GM12878 (cell line): ENCODE results near the gene PPIE. TPM values are rescaled to one million over a fixed set of nuclear protein-coding genes. Genes with fewer than 3 reads are reported as not detected.
A peak's percentile ranks its signal among the peaks of the same experiment; 100 is the strongest.

Experiments
- ATAC-seq: fragments of 200-7000 bp; cut with Tn5 transposase; 3 replicates; pipeline ENCODE4 v1.9.1; 2020; ENCODE audit warnings: mild to moderate bottlenecking, moderate library complexity
- BruUV-seq: library from RNA; stranded (reverse); fragments of 400-500 nt; replicated peaks from 2 replicates; lab custom pipeline; 2021; lab: Mats Ljungman, UMichigan
- CTCF ChIA-PET: fragments of 300-600 bp; sonication (Branson Sonifier 250); formaldehyde crosslinking; extraction: SDS; loops from one replicate; lab custom pipeline; 2021; ENCODE audit warnings: inconsistent platforms; lab: Yijun Ruan, JAX
- POLR2A ChIA-PET: fragments of 350-600 bp; formaldehyde crosslinking; extraction: SDS; loops from one replicate; lab custom pipeline; 2021; ENCODE audit warnings: inconsistent platforms; lab: Charles Lee
- RAD21 ChIA-PET: fragments of 300-600 bp; sonication (Branson Sonifier 250); formaldehyde crosslinking; loops from one replicate; lab custom pipeline; 2023; ENCODE audit warnings: antibody characterized with exemption; ENCODE audit not compliant: unreplicated experiment; lab: Charles Lee
- SMC1A ChIA-PET: fragments of 300-600 bp; sonication (Branson Sonifier 250); formaldehyde crosslinking; loops from one replicate; lab custom pipeline; 2023; ENCODE audit not compliant: unreplicated experiment, uncharacterized antibody; lab: Charles Lee
- DNase-seq: peaks from one replicate; pipeline ENCODE4 v3.0.0-alpha.2; 2011; ENCODE audit warnings: low read depth, low spot score
- FAIRE-seq: peaks from 3 replicates; lab custom pipeline; 2011; peaks lifted over from hg19 to GRCh38; lab: Jason Lieb, UNC
- H2AFZ ChIP-seq: 2 replicates; pipeline ENCODE4 v1.6.0; 2011; ENCODE audit warnings: low read depth, low read length, control low read depth; ENCODE audit not compliant: control insufficient read depth
- H3K27ac ChIP-seq: 2 replicates; pipeline ENCODE4 v1.5.1; 2011; ENCODE audit warnings: control low read depth; ENCODE audit not compliant: control insufficient read depth, insufficient read depth
- H3K27me3 ChIP-seq, 2 experiments: replicated peaks in 1 of 2; 2 replicates each; pipeline versions ENCODE4 v1.6.0 to v1.6.1; 2011; ENCODE audit warnings: low read length in 1 of 2; ENCODE audit not compliant: control insufficient read depth in 2 of 2, insufficient read depth in 2 of 2
- H3K36me3 ChIP-seq, 2 experiments: 2 replicates each; pipeline ENCODE4 v1.5.1; 2011; ENCODE audit warnings: low read length in 1 of 2; ENCODE audit not compliant: control insufficient read depth in 2 of 2, insufficient read depth in 2 of 2
- H3K4me1 ChIP-seq: 2 replicates; pipeline ENCODE4 v1.6.1; 2011; ENCODE audit warnings: mild to moderate bottlenecking, low read length, moderate library complexity, mixed read lengths; ENCODE audit not compliant: control insufficient read depth, insufficient read depth
- H3K4me2 ChIP-seq: 2 replicates; pipeline ENCODE4 v1.6.0; 2011; ENCODE audit warnings: control low read depth; ENCODE audit not compliant: control insufficient read depth, insufficient read depth
- H3K4me3 ChIP-seq: fragments of 200-600 bp; sonication (generic); 2 replicates; pipeline ENCODE4 v1.5.1; 2016
- H3K79me2 ChIP-seq: 2 replicates; pipeline ENCODE4 v1.6.0; 2011; ENCODE audit warnings: low read length; ENCODE audit not compliant: control insufficient read depth, insufficient read depth
- H3K9ac ChIP-seq: 2 replicates; pipeline ENCODE4 v1.8.0; 2011; ENCODE audit warnings: low read length, control low read depth, mixed read lengths; ENCODE audit not compliant: control insufficient read depth, insufficient read depth
- H3K9me3 ChIP-seq: replicated peaks from 3 replicates; pipeline ENCODE4 v1.5.1; 2011; ENCODE audit warnings: mild to moderate bottlenecking, low read length; ENCODE audit not compliant: control insufficient read depth, insufficient read depth
- H4K20me1 ChIP-seq: 2 replicates; pipeline ENCODE4 v1.6.0; 2011; ENCODE audit not compliant: control insufficient read depth, insufficient read depth
- EP300 ChIP-seq, 2 experiments: fragments of 150-350 bp in 1 of 2; IDR thresholded peaks; 2 replicates each; pipeline ENCODE4 v1.6.1; 2011 to 2012; ENCODE audit warnings: low read depth in 2 of 2, low read length in 2 of 2, borderline replicate concordance in 1 of 2, improper control_type of control experiment in 1 of 2, inconsistent platforms in 1 of 2; ENCODE audit not compliant: control insufficient read depth in 1 of 2
- ETV6 ChIP-seq, 2 experiments: fragments of 450-650 bp in 1 of 2; IDR thresholded peaks in 1 of 2; conservative IDR thresholded peaks in 1 of 2; 2 replicates each; pipeline ENCODE4 v1.6.1; 2014; ENCODE audit warnings: antibody characterized with exemption in 1 of 2, borderline replicate concordance in 1 of 2, low read depth in 1 of 2, mild to moderate bottlenecking in 1 of 2, moderate library complexity in 1 of 2
- IRF4 ChIP-seq: IDR thresholded peaks from 2 replicates; pipeline ENCODE4 v1.6.1; 2011; ENCODE audit warnings: low read depth, low read length
- JUNB ChIP-seq: IDR thresholded peaks from 2 replicates; pipeline ENCODE4 v1.6.1; 2016; ENCODE audit warnings: antibody characterized with exemption, mild to moderate bottlenecking
- KLF5 ChIP-seq: fragments of 450-650 bp; IDR thresholded peaks from 2 replicates; pipeline ENCODE4 v1.6.1; 2014; ENCODE audit warnings: mild to moderate bottlenecking; ENCODE audit not compliant: partially characterized antibody
- MLLT1 ChIP-seq: fragments of 450-650 bp; IDR thresholded peaks from 2 replicates; pipeline ENCODE4 v1.6.1; 2016; ENCODE audit warnings: mild to moderate bottlenecking
- MTA3 ChIP-seq: IDR thresholded peaks from 2 replicates; pipeline ENCODE4 v1.6.1; 2012; ENCODE audit warnings: low read length, inconsistent platforms, borderline replicate concordance
- ZNF384 ChIP-seq: IDR thresholded peaks from 2 replicates; pipeline ENCODE4 v1.6.1; 2012; ENCODE audit warnings: low read depth, mild to moderate bottlenecking, low read length, improper control_type of control experiment, borderline replicate concordance
- WGBS: methylation state at CpG from one replicate; pipeline ENCODE4 v1.1.6; 2016; ENCODE audit warnings: low lambda C conversion rate; ENCODE audit not compliant: insufficient replicate concordance, insufficient coverage; ENCODE audit errors: missing lambda C conversion rate; 5-methylcytosine and 5-hydroxymethylcytosine counted together
- in situ Hi-C: fragments of 300-500 bp; cut with MboI; formaldehyde crosslinking; loops from 9 replicates; pipeline ENCODE4 v1.14.3; 2018; ENCODE audit warnings: mixed read lengths
- intact Hi-C: fragments of 100-400 bp; cut with micrococcal nuclease; formaldehyde crosslinking; loops from one replicate; pipeline ENCODE4 v1.14.2; 2022; ENCODE audit not compliant: unreplicated experiment
- polyA plus RNA-seq, 11 experiments: library from polyadenylated mRNA; depleted of rRNA in 4 of 11; unstranded in 6 of 11; stranded (reverse) in 5 of 11; fragments of >200 nt; fragmentation: Nextera tagmentation in 4 of 11; fragmentation: Illumina TruSeq in 1 of 11; extraction: Ambion mirVana in 4 of 11; extraction: Trizol in 1 of 11; gene quantifications; 1 replicate in 1 of 11; 2 replicates in 10 of 11; pipeline versions ENCODE4 v1.2.1 to v1.2.3, GENCODE V29; 2011 to 2016; ENCODE audit warnings: inconsistent platforms in 2 of 11, missing spikeins in 2 of 11, low read depth in 1 of 11
- total RNA-seq, 4 experiments: library from RNA; depleted of rRNA in 3 of 4; stranded (reverse); fragments of >200 nt in 3 of 4; fragmentation: Illumina TruSeq in 1 of 4; extraction: Trizol in 1 of 4; gene quantifications; 2 replicates each; pipeline versions ENCODE4 v1.2.1 to v1.2.3, GENCODE V29; 2013 to 2021
- TF ChIP-seq, protein P1 (sequence below): fragments of 150-350 bp; IDR thresholded peaks from 2 replicates; pipeline ENCODE4 v1.6.1; 2016; ENCODE audit warnings: low read depth, low read length

Gene PPIE
- total and polyA plus RNA-seq, 10 of the 15 experiments (the other 5 are each of a cell fraction or from before 2014, with no cell fraction given) = 36.6 to 163 (median 70.1) TPM

DNA sequence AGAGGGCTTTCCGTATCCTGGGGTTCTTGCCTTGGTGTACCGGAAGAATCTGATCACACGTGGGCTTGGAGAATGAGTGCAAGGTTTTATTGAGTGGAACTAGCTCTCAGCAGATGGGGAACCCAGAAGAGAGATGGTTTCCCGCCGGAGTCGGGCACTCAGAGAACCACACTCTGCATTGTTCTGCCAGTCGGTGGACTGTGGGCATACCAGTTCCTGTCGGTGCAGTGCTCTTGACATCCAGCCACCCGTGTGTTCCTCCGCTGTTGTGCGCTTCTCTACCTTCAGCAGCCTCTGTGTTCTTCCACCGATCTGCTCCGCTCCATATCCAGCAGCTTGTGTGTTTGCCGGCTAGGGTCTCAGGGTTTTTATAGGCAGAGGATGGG is 10.8 kb upstream of the PPIE start:
- FAIRE-seq (no peak), ATAC-seq (no peak), DNase-seq (no peak)
- no peaks in the 10 kb centered on the region for H4K20me1 ChIP-seq
- H3K27ac ChIP-seq = no peak overlapping the region
- H3K9ac ChIP-seq = no peak overlapping the region
- BruUV-seq = no TSS peak
- peak overlapping the region; percentile 37 for H2AFZ ChIP-seq
- no peaks in the 10 kb centered on the region; the same call in 2 of the 3 replicates for H3K9me3 ChIP-seq
- H3K4me1 ChIP-seq = peaks cover 14% of the 10 kb centered on the region
- no peaks in the 10 kb centered on the region for H3K79me2 ChIP-seq
- ChIA-PET CTCF (interaction anchor here (1.2 to 1.5 kb wide), 2 partner anchors 74 to 329 kb away, joined by 3 to 4 read pairs; no protein-coding TSS in a partner anchor), POLR2A (no interaction called here), RAD21 (no interaction called here), SMC1A (interaction anchor here (3.2 kb wide), 1 partner anchor 11 kb away, joined by 10 read pairs; the partner anchor contains the start of gene PPIE)
- 65% methylated on average over 14 of the region's 14 CpGs for WGBS
- H3K27me3 ChIP-seq = no peaks in the 10 kb centered on the region
- TF ChIP-seq MLLT1 (peak; percentile 57; the same call in 1 of the 2 replicates), JUNB (no peak)
- H3K4me3 ChIP-seq = no peak overlapping the region
- in situ Hi-C loops (no loop called here), intact Hi-C loops (loop anchor here (10.0 kb wide), 1 partner anchor 263 kb away; no protein-coding TSS in a partner anchor)
- peak overlapping the region; percentile 76 for H3K4me2 ChIP-seq
- no peaks in the 10 kb centered on the region for H3K36me3 ChIP-seq

DNA sequence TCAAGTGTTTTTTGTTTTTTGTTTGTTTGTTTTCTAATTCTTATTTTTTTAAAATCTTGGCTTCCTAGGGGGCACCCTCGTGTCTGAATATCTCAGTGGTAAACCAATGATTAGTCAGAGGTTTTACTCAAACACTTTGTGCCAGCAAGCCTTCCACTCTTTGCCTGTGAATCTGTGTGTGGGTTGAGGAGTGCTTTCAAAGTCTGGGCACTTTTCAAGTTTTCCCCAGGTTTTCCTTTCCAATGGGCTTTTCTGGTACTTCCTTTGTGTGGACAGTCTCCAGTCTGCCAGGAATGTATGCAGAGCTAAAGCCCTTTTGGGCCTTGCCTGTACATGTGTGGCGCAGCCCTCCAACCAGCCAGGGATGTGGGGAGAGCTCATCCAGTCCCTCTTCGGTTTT is 9.7 kb upstream of the PPIE start:
- RAD21 ChIA-PET = no interaction called here
- ATAC-seq (no peak), DNase-seq (no peak)
- no peaks in the 10 kb centered on the region for H3K27me3 ChIP-seq
- no peak overlapping the region for H3K9ac ChIP-seq
- H3K9me3 ChIP-seq = no peaks in the 10 kb centered on the region; the same call in 2 of the 3 replicates
- H3K27ac ChIP-seq = no peak overlapping the region
- H2AFZ ChIP-seq = no peak overlapping the region
- 61% methylated on average over 3 of the region's 3 CpGs for WGBS
- no peak for TF ChIP-seq MTA3
- no peak for TF ChIP-seq KLF5
- TF ChIP-seq ETV6 (conservative IDR thresholded peaks at IDR 0.05 in 1 of 2, IDR thresholded peaks at IDR 0.05 in 1 of 2; ENCODE audit: borderline replicate concordance in 1 of 2, low read depth in 1 of 2) = no peak
- TF ChIP-seq EP300 (IDR thresholded peaks at IDR 0.05; ENCODE audit: borderline replicate concordance in 1 of 2, control insufficient read depth in 1 of 2, low read depth in 2 of 2, low read length in 2 of 2) = no peak
- no peak for TF ChIP-seq IRF4
- TF ChIP-seq, protein P1, sequence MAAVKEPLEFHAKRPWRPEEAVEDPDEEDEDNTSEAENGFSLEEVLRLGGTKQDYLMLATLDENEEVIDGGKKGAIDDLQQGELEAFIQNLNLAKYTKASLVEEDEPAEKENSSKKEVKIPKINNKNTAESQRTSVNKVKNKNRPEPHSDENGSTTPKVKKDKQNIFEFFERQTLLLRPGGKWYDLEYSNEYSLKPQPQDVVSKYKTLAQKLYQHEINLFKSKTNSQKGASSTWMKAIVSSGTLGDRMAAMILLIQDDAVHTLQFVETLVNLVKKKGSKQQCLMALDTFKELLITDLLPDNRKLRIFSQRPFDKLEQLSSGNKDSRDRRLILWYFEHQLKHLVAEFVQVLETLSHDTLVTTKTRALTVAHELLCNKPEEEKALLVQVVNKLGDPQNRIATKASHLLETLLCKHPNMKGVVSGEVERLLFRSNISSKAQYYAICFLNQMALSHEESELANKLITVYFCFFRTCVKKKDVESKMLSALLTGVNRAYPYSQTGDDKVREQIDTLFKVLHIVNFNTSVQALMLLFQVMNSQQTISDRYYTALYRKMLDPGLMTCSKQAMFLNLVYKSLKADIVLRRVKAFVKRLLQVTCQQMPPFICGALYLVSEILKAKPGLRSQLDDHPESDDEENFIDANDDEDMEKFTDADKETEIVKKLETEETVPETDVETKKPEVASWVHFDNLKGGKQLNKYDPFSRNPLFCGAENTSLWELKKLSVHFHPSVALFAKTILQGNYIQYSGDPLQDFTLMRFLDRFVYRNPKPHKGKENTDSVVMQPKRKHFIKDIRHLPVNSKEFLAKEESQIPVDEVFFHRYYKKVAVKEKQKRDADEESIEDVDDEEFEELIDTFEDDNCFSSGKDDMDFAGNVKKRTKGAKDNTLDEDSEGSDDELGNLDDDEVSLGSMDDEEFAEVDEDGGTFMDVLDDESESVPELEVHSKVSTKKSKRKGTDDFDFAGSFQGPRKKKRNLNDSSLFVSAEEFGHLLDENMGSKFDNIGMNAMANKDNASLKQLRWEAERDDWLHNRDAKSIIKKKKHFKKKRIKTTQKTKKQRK = no peak
- TF ChIP-seq ZNF384 = no peak
- TF ChIP-seq, all 136 proteins: peak for 0
- FAIRE-seq = no peak
- in situ Hi-C loops = no loop called here
- intact Hi-C loops = loop anchor here (10.0 kb wide), 1 partner anchor 264 kb away; no protein-coding TSS in a partner anchor
- ChIA-PET CTCF (interaction anchor here (0.9 kb wide), 1 partner anchor 11 kb away, joined by 3 read pairs; no protein-coding TSS in a partner anchor), SMC1A (interaction anchor here (1.0 to 1.3 kb wide), 2 partner anchors 9 to 12 kb away, joined by 3 read pairs; no protein-coding TSS in a partner anchor), POLR2A (no interaction called here)
- no peak overlapping the region for H3K4me2 ChIP-seq
- BruUV-seq = no TSS peak
- H3K4me1 ChIP-seq = peaks cover 14% of the 10 kb centered on the region
- H3K4me3 ChIP-seq = no peak overlapping the region
- H3K79me2 ChIP-seq = no peaks in the 10 kb centered on the region
- H4K20me1 ChIP-seq = no peaks in the 10 kb centered on the region
- H3K36me3 ChIP-seq = no peaks in the 10 kb centered on the region
